Type B pancreatic cell (in vitro differentiated cells): ENCODE data around the gene RBKS. TPM values are rescaled to one million over a fixed set of nuclear protein-coding genes. Genes with fewer than 3 reads are reported as not detected.

Source experiments
- DNase-seq: peaks from one replicate; pipeline ENCODE4 v3.0.0; 2021; ENCODE audit warnings: mixed read lengths; ENCODE audit not compliant: unreplicated experiment; ENCODE audit errors: extremely low spot score
- H3K27ac Mint-ChIP-seq: 2 replicates; pipeline ENCODE4 v1.8.0; 2021; ENCODE audit warnings: mild to moderate bottlenecking, mixed read lengths
- H3K27me3 Mint-ChIP-seq: 2 replicates; pipeline ENCODE4 v1.8.0; 2021; ENCODE audit warnings: mixed read lengths
- H3K36me3 Mint-ChIP-seq: 2 replicates; pipeline ENCODE4 v1.8.0; 2021; ENCODE audit warnings: mixed read lengths
- H3K4me1 Mint-ChIP-seq: one replicate; pipeline ENCODE4 v1.8.0; 2021; ENCODE audit warnings: mixed read lengths; ENCODE audit not compliant: unreplicated experiment
- H3K4me3 Mint-ChIP-seq: 2 replicates; pipeline ENCODE4 v1.8.0; 2021; ENCODE audit warnings: mild to moderate bottlenecking, mixed read lengths
- H3K9me3 Mint-ChIP-seq: 2 replicates; pipeline ENCODE4 v1.8.0; 2021; ENCODE audit warnings: mixed read lengths
- total RNA-seq: library from RNA; stranded (reverse); gene quantifications from 2 replicates; pipeline ENCODE4 v1.2.1, GENCODE V29; 2021; ENCODE audit warnings: low replicate concordance
- TF ChIP-seq, protein P1 (sequence below): fragments of 200-600 bp; sonication (generic); conservative IDR thresholded peaks from 2 replicates; pipeline ENCODE4 v1.5.0; 2021; ENCODE audit warnings: antibody characterized with exemption, mild to moderate bottlenecking

Gene RBKS
- total RNA-seq, 1 donor from 2014 or later, result 2.6 TPM

GRCh38 chr2:27912512-27912911 lies 22.3 kb upstream of the RBKS start:
- H3K27ac Mint-ChIP-seq, result no peak overlapping the region
- no peaks in the 10 kb centered on the region for H3K27me3 Mint-ChIP-seq
- no peak for DNase-seq
- H3K4me1 Mint-ChIP-seq, result peaks cover 5% of the 10 kb centered on the region
- H3K36me3 Mint-ChIP-seq, result peaks cover 6% of the 10 kb centered on the region
- TF ChIP-seq, protein P1, sequence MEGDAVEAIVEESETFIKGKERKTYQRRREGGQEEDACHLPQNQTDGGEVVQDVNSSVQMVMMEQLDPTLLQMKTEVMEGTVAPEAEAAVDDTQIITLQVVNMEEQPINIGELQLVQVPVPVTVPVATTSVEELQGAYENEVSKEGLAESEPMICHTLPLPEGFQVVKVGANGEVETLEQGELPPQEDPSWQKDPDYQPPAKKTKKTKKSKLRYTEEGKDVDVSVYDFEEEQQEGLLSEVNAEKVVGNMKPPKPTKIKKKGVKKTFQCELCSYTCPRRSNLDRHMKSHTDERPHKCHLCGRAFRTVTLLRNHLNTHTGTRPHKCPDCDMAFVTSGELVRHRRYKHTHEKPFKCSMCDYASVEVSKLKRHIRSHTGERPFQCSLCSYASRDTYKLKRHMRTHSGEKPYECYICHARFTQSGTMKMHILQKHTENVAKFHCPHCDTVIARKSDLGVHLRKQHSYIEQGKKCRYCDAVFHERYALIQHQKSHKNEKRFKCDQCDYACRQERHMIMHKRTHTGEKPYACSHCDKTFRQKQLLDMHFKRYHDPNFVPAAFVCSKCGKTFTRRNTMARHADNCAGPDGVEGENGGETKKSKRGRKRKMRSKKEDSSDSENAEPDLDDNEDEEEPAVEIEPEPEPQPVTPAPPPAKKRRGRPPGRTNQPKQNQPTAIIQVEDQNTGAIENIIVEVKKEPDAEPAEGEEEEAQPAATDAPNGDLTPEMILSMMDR, result no peak
- H3K4me3 Mint-ChIP-seq, result no peak overlapping the region
- no peaks in the 10 kb centered on the region for H3K9me3 Mint-ChIP-seq

- H3K27ac Mint-ChIP-seq, result no peak overlapping the region
- no peaks in the 10 kb centered on the region for H3K9me3 Mint-ChIP-seq
- no peak overlapping the region for H3K4me3 Mint-ChIP-seq
Observed at GRCh38 chr2:27911458-27912210, 21.4 kb upstream of the RBKS start.

GRCh38 chr2:27909901-27910300 lies 19.7 kb upstream of the RBKS start:
- Mint-ChIP-seq H3K4me3 (no peak overlapping the region), H3K36me3 (peaks cover 8% of the 10 kb centered on the region), H3K9me3 (no peaks in the 10 kb centered on the region), H3K4me1 (peaks cover 5% of the 10 kb centered on the region), H3K27ac (no peak overlapping the region), H3K27me3 (no peaks in the 10 kb centered on the region)
- TF ChIP-seq, protein P1, result no peak
- no peak for DNase-seq

More at GRCh38 chr2:27911458-27912210, 21.4 kb upstream of the RBKS start:
- DNase-seq, result no peak
- Mint-ChIP-seq H3K4me1 (peaks cover 5% of the 10 kb centered on the region), H3K27me3 (no peaks in the 10 kb centered on the region), H3K36me3 (peaks cover 7% of the 10 kb centered on the region)
- TF ChIP-seq, protein P1, result no peak

- Mint-ChIP-seq H3K9me3 (peaks cover 4% of the 10 kb centered on the region), H3K4me3 (no peak overlapping the region), H3K27me3 (no peaks in the 10 kb centered on the region), H3K4me1 (no peaks in the 10 kb centered on the region), H3K36me3 (peaks cover 11% of the 10 kb centered on the region), H3K27ac (no peak overlapping the region)
- no peak for DNase-seq
- TF ChIP-seq, protein P1, result no peak
Observed at GRCh38 chr2:27907547-27907946, 17.4 kb upstream of the RBKS start.

- Mint-ChIP-seq H3K4me3 (no peak overlapping the region), H3K9me3 (peaks cover 4% of the 10 kb centered on the region), H3K4me1 (no peaks in the 10 kb centered on the region), H3K27me3 (no peaks in the 10 kb centered on the region), H3K36me3 (peaks cover 11% of the 10 kb centered on the region), H3K27ac (no peak overlapping the region)
- TF ChIP-seq, protein P1, result no peak
- DNase-seq, result no peak
Observed at GRCh38 chr2:27906074-27906473, 15.9 kb upstream of the RBKS start.
